Hepatocyte (in vitro differentiated cells): Measurements from ENCODE around the gene LEUTX. TPM values are rescaled to one million over a fixed set of nuclear protein-coding genes. Genes with fewer than 3 reads are reported as not detected.

Experiments used
- DNase-seq: peaks from one replicate; pipeline ENCODE4 v3.0.0-alpha.2; 2016; ENCODE audit warnings: low spot score
- H2AFZ ChIP-seq: fragments of 200-600 bp; sonication (generic); 2 replicates; pipeline ENCODE4 v1.6.0; 2016; ENCODE audit warnings: antibody characterized with exemption, mild to moderate bottlenecking
- H3K27ac ChIP-seq: fragments of 200-600 bp; sonication (generic); 2 replicates; pipeline ENCODE4 v1.5.1; 2016; ENCODE audit warnings: mild to moderate bottlenecking
- H3K27me3 ChIP-seq: fragments of 200-600 bp; sonication (generic); 2 replicates; pipeline ENCODE4 v1.6.1; 2016
- H3K36me3 ChIP-seq: fragments of 200-600 bp; sonication (generic); replicated peaks from 2 replicates; pipeline ENCODE4 v1.5.1; 2016; ENCODE audit warnings: low read depth; ENCODE audit not compliant: insufficient read depth
- H3K4me1 ChIP-seq: fragments of 200-600 bp; sonication (generic); 2 replicates; pipeline ENCODE4 v1.5.1; 2016; ENCODE audit warnings: mild to moderate bottlenecking, moderate library complexity; ENCODE audit not compliant: insufficient read depth
- H3K4me2 ChIP-seq: fragments of 200-600 bp; sonication (generic); 2 replicates; pipeline ENCODE4 v1.6.0; 2016
- H3K4me3 ChIP-seq: fragments of 200-600 bp; sonication (generic); 2 replicates; pipeline ENCODE4 v1.5.1; 2016; ENCODE audit warnings: mild to moderate bottlenecking
- H3K79me2 ChIP-seq: fragments of 200-600 bp; sonication (generic); 2 replicates; pipeline ENCODE4 v1.6.0; 2017; ENCODE audit warnings: mild to moderate bottlenecking
- H3K9me2 ChIP-seq: fragments of 200-600 bp; sonication (generic); replicated peaks from 2 replicates; pipeline ENCODE4 v1.6.0; 2017; ENCODE audit warnings: mild to moderate bottlenecking; ENCODE audit not compliant: insufficient read depth
- H3K9me3 ChIP-seq: fragments of 200-600 bp; sonication (generic); 2 replicates; pipeline ENCODE4 v1.5.1; 2016; ENCODE audit warnings: low read depth, mild to moderate bottlenecking
- H4K20me1 ChIP-seq: fragments of 200-600 bp; sonication (generic); 2 replicates; pipeline ENCODE4 v1.6.0; 2016; ENCODE audit warnings: mild to moderate bottlenecking; ENCODE audit not compliant: insufficient read depth, poor library complexity, severe bottlenecking
- EZH2 ChIP-seq: fragments of 200-600 bp; sonication (generic); IDR thresholded peaks from 2 replicates; pipeline ENCODE4 v1.6.1; 2016; ENCODE audit warnings: antibody characterized with exemption, mild to moderate bottlenecking, borderline replicate concordance
- EZH2phosphoT487 ChIP-seq: fragments of 200-600 bp; sonication (generic); IDR thresholded peaks from one replicate; pipeline ENCODE4 v1.6.1; 2018; ENCODE audit warnings: antibody characterized with exemption, mild to moderate bottlenecking, low read depth, moderate library complexity; ENCODE audit not compliant: unreplicated experiment, severe bottlenecking
- WGBS: methylation state at CpG from one replicate; pipeline ENCODE4 v1.1.6; 2016; ENCODE audit warnings: low lambda C conversion rate; ENCODE audit errors: missing lambda C conversion rate; 5-methylcytosine and 5-hydroxymethylcytosine counted together
- polyA plus RNA-seq: library from polyadenylated mRNA; unstranded; fragments of >200 nt; fragmentation: Nextera tagmentation; extraction: Ambion mirVana; gene quantifications from 2 replicates; pipeline ENCODE4 v1.2.1, GENCODE V29; 2016
- total RNA-seq: library from RNA; depleted of rRNA; stranded (reverse); fragments of >200 nt; gene quantifications from 2 replicates; pipeline ENCODE4 v1.2.3, GENCODE V29; 2014
- TF ChIP-seq, protein P1 (sequence below): fragments of 200-600 bp; sonication (generic); IDR thresholded peaks from 2 replicates; pipeline ENCODE4 v1.5.1; 2016; ENCODE audit warnings: antibody characterized with exemption, mild to moderate bottlenecking; ENCODE audit not compliant: poor library complexity

Gene LEUTX
- total and polyA plus RNA-seq, 2 experiments from 2014 or later, result not detected

DNA sequence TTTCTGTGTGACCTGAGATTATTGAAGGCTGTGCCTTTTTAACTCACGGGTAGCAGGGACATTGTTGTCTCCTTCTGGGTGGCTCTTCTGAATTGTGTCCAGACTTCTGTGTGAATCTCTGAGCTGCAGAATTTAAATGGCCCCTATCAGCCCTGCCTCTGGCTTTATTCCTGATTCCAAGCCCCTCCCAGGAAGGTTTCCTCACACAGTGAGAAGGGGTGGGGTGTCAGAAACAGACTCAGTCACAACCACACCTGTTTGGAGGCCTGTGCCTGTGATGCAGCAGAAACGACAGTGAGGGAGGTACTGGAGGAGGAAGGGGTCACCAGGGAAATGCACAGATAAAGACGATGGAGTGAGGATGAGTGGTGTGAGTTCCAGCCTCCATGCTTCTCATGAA lies 40.8 kb upstream of the LEUTX start, which contains the start of gene CLC:
Gene CLC (minus strand): TSS at position 139 of the 400 bp plus-strand sequence. CDS start 77 bp downstream, at position 62.
- no peak within 1 kb of the TSS for H3K27ac ChIP-seq
- H3K36me3 ChIP-seq, result no peaks in the 10 kb centered on the region
- H3K4me1 ChIP-seq, result no peaks in the 10 kb centered on the region
- no peak for DNase-seq
- no peaks in the 10 kb centered on the region for H3K79me2 ChIP-seq
- peaks cover 6% of the 10 kb centered on the region for H3K27me3 ChIP-seq
- H2AFZ ChIP-seq, result no peak within 1 kb of the TSS
- 77% methylated on average over 3 of the region's 3 CpGs for WGBS
- no peak within 1 kb of the TSS for H3K4me3 ChIP-seq
- no peaks in the 10 kb centered on the region for H3K9me2 ChIP-seq
- no peaks in the 10 kb centered on the region for H3K9me3 ChIP-seq
- H3K4me2 ChIP-seq, result no peak within 1 kb of the TSS
- H4K20me1 ChIP-seq, result no peaks in the 10 kb centered on the region
- TF ChIP-seq EZH2phosphoT487 (no peak), EZH2 (no peak)

DNA sequence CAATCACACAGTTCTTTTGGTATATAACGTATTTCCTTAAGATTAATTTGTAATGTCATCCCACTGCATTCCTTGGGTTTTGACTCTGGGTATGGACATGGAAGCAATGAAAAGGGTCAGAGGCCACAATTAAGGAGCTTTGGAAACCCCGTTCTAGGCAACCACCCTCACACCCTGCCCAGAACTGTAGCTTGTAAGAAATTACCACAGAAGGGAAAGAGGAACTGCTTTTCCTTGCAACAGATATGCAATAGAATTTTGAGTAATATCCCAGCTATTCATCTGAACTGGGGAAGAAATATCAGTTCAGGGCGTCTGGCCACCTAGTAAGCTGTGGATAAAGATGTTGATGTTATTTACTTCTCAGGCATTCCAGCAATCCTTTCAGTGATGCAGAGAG lies 39.8 kb upstream of the LEUTX start:
- WGBS, result 72% methylated on average over 3 of the region's 3 CpGs

DNA sequence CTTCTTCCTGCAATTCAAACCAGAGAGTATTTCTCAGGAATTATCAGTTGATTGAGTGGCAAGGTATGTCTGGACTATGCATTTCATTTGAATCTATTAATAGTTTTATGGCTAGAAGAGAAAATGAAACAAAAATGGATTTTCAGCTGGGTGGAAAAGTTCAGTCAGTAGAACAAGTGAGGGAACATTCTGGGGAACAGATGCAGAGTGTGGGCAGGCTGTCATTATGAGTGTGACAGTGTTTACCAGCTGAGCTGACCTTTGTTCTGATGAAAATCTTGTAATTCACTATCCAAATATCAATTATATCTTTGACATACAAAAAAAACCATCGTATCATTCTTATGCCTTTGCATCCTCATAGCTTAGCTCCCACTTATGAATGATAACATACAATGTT lies 38.3 kb upstream of the LEUTX start:
- H3K27me3 ChIP-seq, result peaks cover 6% of the 10 kb centered on the region
- no peaks in the 10 kb centered on the region for H3K79me2 ChIP-seq
- no peaks in the 10 kb centered on the region for H3K9me3 ChIP-seq
- WGBS, result 97% methylated on average over 1 of the region's 1 CpG
- no peak overlapping the region for H2AFZ ChIP-seq
- H3K4me3 ChIP-seq, result no peak overlapping the region
- no peaks in the 10 kb centered on the region for H4K20me1 ChIP-seq
- no peak overlapping the region for H3K27ac ChIP-seq
- no peaks in the 10 kb centered on the region for H3K36me3 ChIP-seq
- TF ChIP-seq, protein P1, sequence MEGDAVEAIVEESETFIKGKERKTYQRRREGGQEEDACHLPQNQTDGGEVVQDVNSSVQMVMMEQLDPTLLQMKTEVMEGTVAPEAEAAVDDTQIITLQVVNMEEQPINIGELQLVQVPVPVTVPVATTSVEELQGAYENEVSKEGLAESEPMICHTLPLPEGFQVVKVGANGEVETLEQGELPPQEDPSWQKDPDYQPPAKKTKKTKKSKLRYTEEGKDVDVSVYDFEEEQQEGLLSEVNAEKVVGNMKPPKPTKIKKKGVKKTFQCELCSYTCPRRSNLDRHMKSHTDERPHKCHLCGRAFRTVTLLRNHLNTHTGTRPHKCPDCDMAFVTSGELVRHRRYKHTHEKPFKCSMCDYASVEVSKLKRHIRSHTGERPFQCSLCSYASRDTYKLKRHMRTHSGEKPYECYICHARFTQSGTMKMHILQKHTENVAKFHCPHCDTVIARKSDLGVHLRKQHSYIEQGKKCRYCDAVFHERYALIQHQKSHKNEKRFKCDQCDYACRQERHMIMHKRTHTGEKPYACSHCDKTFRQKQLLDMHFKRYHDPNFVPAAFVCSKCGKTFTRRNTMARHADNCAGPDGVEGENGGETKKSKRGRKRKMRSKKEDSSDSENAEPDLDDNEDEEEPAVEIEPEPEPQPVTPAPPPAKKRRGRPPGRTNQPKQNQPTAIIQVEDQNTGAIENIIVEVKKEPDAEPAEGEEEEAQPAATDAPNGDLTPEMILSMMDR, result no peak
- TF ChIP-seq EZH2 (no peak), EZH2phosphoT487 (no peak)
- no peak for DNase-seq
- H3K4me1 ChIP-seq, result no peaks in the 10 kb centered on the region
- no peak overlapping the region for H3K4me2 ChIP-seq
- H3K9me2 ChIP-seq, result no peaks in the 10 kb centered on the region

More for the DNA sequence above, 39.8 kb upstream of the LEUTX start:
- Histone ChIP-seq H3K9me3 (no peaks in the 10 kb centered on the region), H4K20me1 (no peaks in the 10 kb centered on the region), H3K4me2 (no peak overlapping the region), H3K79me2 (no peaks in the 10 kb centered on the region), H3K4me1 (no peaks in the 10 kb centered on the region), H3K27me3 (peaks cover 6% of the 10 kb centered on the region), H3K27ac (no peak overlapping the region), H2AFZ (no peak overlapping the region), H3K36me3 (no peaks in the 10 kb centered on the region), H3K9me2 (no peaks in the 10 kb centered on the region), H3K4me3 (no peak overlapping the region)
- TF ChIP-seq, protein P1, result no peak
- TF ChIP-seq EZH2, result no peak
- no peak for TF ChIP-seq EZH2phosphoT487
- no peak for DNase-seq

DNA sequence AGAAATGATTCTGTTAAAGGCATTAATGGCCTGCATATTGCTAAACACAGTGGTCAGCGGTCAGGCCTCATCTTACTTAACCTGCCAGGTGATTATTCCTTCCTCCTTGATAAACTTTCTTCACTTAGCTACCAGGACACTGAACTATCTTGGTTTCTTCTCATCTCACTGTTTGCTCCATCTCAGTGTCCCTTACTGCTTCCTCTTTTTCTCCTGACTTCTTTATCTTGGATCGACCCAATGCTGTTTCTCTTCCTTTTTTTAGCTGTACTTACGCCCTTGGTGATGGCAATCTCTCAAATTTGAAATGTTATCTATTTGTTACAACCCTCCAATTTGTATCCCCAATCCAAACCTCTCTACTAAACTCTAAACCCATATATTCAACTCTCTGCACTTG lies 33.0 kb upstream of the LEUTX start:
- Histone ChIP-seq H4K20me1 (no peaks in the 10 kb centered on the region), H3K27me3 (peaks cover 7% of the 10 kb centered on the region), H3K9me2 (no peaks in the 10 kb centered on the region), H3K36me3 (no peaks in the 10 kb centered on the region), H3K9me3 (no peaks in the 10 kb centered on the region), H3K4me2 (no peak overlapping the region), H3K27ac (no peak overlapping the region), H3K79me2 (no peaks in the 10 kb centered on the region), H3K4me1 (no peaks in the 10 kb centered on the region), H2AFZ (no peak overlapping the region), H3K4me3 (no peak overlapping the region)
- 72% methylated on average over 3 of the region's 3 CpGs for WGBS
- DNase-seq, result no peak
- TF ChIP-seq EZH2 (no peak), EZH2phosphoT487 (no peak)
- TF ChIP-seq, protein P1, result no peak
